ENCODE data around the gene MRPS11.
"Not testable (repeated sequence)": the region's sequence is repeated elsewhere in the genome, so short reads cannot be mapped to it uniquely, and the experiment has no call there.

Gene MRPS11

DNA sequence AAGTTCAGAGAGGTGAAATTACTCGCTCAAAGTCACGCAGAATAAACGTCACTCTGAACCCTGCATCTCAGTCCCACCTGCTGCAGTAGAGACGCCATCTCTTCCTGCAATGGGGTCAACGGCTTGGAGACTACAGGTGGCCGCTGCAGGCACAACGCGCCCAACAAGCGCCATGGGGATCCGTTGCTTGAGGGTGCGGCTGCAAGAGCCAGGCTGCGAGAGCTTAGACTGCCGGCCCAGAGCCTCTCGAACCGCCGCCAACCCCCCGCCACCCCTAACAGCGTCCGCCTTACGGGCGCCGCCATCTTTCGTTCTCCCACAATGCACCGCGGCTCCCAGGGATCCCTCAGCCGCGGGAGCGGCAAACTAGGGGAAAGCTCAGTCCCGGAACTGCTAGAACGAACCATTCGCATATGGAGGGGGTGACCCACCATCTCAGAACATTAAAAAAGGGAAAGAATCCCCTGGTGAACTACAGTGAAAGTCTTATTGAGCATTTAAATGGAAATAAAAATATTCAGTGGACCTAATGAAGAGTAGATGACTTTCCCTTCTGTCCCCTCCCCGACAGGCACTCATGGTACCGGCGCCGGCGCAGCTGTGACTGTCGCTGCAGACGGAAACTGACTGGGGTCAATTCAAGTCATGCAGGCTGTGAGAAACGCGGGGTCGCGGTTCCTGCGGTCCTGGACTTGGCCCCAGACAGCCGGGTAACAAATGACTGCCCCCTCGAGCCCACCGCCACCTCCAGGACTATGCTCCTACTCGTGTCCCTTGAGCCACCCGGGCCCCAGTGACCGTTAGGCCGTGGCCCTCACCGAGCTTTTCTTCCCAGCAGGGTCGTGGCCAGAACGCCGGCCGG, at the start of gene MRPS11, which contains the start of gene MRPL46:
Gene MRPS11 (plus strand): TSS at position 636 of the 862 bp plus-strand sequence. CDS start 10 bp downstream, at position 646.
Gene MRPL46 (minus strand): TSS at position 316 of the 862 bp plus-strand sequence. CDS start 11 bp downstream, at position 305.
- DNase-seq = peak; percentile 81

DNA sequence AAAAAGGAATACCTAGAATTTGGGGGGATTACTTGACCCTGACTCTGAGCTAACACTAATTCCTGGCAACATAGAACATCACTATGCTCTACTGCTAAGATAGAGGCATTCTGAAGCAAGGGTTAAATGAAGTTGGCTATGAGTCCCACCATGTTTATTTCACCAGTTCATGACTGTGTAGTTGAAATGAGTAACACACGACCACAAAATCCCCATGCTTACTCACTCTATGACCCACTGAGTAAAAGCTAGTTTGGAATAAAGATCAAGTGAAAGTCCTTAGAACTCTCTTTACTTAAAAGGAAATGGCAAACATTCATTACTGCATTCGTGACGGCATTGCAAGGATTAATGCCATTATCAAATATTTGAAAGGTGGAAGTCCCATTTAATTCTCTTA, 47.7 kb upstream of the MRPS11 start:
- no peak for DNase-seq

DNA sequence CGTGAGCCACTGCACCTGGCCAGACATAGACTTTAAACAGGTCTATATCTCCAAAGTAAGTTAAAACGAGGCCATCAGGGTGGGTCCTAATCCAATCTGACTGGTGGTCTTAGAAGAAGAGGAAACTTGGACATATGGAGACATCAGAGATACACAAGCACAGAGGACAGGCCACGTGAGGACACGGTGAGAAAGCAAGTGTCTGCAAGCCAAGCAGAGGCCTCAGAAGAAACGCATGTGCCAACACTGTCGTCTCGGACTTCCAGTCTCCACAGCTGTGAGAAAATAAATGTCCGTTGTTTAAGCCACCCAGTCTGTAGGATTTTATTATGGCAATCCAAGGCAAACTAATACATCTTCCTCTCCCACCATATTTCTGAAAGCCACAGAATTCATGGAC, 44.2 kb upstream of the MRPS11 start:
- no peak for DNase-seq

DNA sequence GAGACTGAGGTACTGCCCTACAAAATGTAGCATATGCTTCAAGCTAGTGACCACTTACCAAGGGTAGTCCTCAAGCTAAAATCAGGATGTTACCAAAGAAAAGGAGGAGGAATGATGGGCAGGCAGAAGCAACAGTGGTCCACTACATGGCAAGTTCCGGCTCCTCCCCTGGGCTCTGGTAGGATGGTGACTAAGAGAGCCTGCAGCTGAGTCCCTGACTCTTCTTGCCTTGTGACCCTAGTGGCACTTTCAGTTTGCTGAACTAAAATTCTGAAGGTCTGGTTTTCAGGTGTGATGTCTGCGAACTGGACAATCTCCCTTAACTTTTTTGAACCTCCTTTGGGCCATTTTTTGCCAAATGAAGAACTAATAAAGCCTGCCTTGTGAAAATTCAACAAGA, 41.2 kb upstream of the MRPS11 start:
- DNase-seq = no peak

DNA sequence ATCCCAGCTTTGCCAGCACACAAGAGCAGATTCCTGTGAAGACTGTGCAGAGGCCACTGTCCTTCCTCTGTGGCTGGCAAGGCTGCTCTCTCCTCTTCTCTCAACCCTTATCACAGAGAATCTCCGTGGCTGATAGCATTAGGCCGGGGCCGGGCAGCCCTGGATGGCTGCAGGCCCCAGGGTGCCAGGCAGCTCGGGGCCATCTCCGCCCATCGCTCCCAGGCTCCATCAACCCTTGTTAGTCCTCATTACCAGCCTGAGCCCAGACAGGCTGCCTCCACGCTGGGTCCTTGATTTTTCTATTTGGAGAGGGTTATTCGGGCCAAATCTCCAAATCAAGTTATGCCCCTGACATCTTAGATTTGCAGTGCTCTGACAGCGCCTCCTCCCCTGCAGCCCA, 39.5 kb upstream of the MRPS11 start:
- no peak for DNase-seq

DNA sequence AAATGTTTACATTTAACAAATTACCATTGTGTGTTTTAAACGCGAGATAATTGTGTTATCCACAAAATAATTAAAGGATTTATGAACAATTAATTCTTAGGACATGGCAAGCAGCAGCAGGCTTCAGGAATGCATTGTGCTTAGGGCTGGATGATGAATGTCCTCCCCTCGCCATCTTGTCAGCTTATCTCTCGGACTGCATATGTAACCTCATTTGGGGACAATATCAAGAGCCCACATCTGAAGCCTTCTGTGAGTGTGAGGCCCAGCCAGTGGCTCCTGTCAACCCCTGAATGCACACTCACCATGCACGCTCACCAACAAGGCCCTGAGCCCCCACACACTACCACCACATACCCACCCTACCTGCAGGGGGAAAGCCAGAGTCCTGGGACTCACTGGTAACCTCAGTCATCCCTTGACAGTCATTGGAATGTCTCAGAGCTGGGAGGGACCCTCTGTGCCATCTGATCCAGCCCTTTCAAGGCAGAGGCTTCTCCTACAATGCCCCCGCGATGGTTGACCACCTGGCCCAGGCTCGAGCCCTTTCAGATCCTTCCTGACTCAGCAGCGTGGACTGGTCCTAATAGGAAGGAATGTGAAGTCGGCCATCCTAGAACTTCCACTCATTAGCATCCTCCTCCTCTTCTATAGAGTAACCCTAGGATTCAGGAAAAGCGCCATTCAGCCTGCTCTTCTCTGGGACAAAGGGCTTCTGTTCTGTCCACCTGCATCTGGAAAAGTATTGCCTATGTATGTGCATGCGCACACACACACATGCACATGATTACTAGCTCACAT, 38.5 kb upstream of the MRPS11 start:
- DNase-seq = no peak

DNA sequence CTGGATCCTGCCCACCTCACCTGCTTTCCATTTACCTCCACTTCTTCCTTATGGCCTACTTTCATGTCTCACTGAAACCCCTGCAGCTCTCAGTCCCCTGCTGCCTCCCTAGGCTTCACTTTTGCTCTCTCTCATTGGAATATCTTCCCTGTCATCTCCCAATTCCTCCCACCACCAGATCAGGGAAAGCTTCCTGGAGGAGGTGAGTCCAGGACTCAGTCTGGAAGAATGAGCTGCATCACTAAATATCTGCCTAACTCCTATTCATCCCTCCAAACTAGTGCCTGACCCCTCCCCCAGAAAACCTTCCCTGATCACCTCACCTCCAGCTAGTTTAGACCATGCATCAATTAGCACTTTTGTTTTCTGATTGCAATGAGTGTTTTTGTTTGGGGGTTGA, 37.5 kb upstream of the MRPS11 start:
- no peak for DNase-seq

DNA sequence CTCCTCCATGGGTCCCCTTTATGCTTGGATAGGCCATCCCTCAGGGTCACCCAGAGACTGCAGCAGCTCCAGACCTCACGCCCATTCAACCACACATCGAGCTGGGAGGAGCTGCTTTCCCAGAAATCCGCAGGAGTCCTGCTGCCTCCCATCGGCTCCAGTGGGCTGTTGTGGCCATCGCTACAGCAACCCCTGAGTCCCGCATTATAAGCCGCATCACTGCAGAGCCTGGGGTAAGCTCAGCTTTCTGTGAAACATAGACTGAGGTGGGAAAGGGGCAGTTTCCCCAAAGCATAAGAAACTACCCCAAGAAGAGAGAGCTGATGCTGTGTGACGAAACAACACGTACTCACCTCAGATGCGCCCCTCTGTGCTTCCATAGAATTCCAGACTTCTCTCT, 36.1 kb upstream of the MRPS11 start:
- no peak for DNase-seq

DNA sequence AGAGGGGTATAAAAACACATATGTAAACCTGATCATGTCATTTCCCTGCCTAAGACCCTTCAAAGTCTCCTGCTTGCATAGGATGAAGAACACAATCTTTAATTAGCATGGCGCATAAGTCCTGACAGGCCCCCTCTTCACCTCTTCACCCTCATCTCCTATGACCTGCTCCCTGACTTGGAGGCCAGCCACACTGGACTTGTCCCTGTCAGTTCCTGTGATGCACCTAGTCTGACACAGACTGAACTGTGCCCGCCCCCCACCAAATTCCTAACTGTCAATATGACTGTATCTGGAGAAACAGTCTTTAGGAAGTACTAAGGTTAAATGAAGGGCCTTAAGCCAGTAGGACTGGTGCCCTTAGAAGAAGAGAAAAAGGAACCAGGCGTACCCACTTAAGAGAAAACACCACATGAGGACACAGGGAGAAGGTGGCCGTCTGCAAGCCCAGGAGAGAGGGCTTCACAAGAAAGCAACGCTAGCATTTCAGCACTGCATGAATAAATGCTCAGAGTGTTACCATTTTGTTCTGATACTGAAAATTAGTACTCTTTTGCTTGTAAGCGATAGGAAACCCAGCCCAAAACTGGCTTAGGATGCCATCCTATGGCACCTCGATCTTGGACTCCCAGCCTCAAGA, 34.3 kb upstream of the MRPS11 start:
- DNase-seq = no peak

DNA sequence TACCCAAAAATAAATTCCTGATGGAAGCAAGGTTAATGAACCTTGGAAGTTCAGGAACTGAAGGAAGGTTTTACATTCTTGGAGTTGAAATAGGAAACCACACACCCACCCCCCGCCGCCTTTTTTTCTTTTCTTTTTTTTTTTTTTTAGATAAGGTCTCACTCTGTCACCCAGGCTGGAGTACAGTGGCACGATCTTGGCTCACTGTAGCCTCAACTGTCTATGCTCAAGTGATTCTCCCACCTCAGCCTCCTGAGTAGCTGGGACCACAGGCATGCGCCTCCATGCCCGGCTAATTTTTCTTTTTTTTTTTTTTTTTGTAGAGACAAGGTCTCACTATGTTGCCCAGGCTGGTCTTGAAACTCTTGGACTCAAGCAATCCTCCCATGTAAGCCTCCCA, 33.4 kb upstream of the MRPS11 start:
- DNase-seq = not testable (repeated sequence)

DNA sequence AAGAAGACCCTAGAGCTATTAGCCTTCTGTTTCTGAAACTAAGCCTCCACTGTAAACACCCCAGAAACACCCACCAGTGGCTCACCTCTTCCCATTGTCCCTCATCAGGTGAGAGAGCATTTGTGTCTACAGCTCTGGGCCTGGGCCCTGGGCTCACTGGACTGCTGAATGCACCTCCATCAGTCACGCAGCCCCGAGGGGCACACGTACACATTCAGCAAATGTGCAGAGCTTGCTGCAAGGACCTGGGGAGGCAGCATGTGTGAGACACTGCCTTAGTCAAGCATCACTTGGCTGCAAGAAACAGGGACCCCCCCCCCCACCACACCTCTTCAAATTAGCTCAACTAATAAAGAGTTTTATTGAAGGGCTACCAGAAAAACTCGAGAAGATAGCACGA, 29.3 kb upstream of the MRPS11 start:
- DNase-seq = no peak

DNA sequence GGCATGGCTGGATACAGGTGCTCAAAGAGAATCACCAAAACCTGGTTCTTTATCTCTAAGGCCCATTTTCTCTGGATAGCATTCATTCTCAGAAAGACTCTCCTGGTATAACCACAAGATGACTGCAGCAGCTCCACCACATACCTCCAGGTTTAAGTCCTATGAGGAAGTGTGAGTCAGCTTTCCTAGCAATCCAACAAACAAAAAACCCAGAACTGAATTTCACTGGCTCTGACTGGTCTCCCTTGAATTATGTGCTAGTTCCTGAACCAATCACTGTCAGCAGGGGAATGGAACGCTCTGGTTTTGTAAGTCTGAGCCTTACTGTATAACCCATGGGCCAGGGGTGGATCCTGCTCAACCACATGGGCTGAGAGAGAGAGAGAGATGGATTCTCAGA, 27.5 kb upstream of the MRPS11 start:
- no peak for DNase-seq

DNA sequence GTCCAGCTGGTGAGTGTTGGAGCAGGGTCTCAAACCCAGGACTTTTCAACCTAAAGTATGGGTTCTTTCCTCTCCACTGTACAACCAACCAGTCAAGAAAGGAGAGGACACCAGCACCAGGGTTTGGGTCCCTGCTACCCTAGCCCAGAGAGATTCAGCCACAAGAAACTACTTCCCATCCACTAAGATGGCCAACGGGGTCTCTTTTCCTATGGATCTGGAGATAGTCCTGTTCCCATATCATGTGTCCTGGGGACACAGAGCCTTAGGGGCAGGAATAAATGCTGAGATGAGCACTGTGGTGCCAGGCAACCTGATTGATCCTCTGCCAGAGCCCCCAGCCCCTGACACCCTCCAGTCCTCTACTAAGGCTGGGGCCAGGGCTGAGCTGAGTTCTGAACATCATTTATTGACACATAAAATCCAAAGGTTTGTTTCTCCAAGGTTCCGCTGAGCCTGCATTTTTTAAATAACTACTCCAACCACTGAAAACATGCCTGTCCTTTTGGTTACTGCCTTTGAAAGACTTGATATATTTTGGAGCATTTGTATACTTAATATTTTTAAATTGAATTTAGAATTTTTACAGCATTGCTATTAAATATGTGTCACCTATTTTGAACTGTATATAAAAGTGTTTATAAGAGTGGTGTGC, 26.3 kb upstream of the MRPS11 start:
- DNase-seq = no peak

DNA sequence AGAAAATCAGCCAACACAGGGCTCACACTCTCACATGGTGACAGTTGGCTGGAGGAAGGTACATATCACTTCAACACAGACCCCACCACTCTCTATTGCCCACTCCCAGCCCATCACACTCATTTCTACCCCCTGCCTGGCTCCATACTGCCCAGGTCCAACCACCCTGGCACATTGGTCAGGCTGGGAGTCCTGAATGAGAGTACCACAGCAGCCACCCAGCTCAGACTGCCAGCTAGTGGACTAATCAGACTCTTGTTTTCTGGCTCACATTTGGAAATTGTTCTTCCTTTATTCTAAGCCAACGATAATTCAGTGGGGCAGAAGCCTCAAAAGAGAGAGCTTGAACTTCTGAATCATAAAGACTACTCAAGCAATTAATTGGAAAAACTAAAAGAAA, 20.3 kb upstream of the MRPS11 start:
- no peak for DNase-seq

DNA sequence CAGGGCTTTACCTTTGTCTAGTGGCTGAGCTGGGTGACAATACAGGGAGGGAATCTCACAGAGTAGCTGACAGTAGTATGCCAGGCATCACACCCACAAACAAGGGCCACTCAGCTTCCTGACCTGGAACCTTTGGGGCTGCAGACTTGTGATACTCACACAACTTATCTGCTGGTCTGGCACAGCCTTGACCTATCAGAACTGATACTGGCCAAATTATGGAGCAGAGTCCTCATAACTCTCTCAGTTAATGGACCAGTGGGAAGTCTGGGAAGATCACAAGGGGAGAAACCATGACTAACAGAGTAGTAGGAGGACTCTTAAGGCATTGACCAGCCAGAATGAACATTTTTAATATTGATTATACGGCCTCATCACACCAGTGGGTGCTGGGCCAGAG, 19.8 kb upstream of the MRPS11 start:
- no peak for DNase-seq

DNA sequence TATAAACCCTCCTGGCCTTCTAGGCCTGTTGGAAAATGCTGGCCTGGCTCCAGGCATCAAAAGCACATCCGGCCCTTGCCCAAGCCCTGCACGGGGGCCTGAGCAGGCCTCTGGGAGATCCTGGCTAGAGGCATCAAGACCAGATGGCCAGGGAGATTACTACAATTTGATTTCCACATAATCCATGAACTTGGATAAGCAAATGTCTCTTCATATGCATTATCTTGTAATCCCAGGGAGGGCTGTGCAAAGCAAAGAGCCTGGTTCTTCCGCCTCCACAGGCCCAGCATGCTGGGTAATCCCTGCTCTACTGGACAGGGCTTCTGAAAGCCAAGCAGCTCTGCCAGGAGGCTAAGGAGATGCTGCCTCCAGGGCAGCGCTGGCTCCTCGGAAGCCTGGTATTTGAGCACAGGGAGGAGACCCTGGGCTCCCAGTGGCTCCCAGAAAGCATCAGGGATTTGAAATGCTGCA, 18.5 kb upstream of the MRPS11 start:
- DNase-seq = no peak

DNA sequence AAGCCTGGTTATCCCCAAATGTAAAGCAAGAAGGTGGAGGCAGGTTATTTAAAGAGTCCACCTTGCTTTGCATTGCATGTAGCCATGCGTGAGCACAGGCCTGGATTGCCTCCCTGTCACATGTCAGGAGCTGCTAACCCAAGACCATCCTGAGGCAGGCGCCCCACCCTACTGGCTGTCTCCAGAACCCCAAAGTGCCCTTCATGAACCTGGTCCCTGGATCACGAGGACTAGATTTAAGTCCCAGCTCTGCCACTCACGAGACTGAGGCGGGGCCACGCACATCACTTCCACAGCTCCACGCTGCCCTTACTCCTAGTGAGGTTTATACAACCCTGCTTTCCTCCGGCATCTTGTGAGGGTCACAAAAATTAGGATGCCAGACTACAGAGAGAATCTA, 17.9 kb upstream of the MRPS11 start:
- DNase-seq = no peak

DNA sequence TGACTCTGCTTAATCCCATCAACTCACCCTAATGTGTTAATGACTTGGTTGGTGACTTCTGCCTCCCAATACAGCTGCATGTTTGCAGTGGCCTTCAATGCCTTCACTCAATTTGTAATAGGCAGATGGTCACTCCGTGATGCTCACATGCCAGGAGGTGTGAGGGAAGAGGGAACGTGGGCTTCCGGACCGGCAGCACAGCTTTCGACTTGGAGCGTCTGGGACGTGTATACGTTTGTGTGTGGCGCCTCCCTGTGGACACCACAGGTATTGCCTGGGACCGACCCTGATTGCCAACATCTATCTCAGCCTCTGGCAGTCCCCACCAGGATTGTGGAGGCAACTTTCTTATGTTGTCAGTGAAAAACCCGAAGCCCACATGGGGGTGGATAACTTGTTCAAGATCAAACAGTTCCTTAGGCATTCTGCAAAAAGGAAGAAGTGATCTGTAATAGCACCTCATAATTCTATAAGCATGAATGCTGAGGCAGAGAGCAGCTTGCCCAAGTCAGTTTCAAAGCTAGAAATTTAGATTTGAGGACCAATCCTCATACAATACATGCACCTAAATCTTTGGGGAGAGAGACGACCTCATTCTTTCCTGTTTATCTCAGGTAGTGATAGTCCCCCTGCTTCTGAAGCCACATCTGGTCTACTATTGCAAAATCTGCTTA, 17.2 kb upstream of the MRPS11 start:
- DNase-seq = no peak

DNA sequence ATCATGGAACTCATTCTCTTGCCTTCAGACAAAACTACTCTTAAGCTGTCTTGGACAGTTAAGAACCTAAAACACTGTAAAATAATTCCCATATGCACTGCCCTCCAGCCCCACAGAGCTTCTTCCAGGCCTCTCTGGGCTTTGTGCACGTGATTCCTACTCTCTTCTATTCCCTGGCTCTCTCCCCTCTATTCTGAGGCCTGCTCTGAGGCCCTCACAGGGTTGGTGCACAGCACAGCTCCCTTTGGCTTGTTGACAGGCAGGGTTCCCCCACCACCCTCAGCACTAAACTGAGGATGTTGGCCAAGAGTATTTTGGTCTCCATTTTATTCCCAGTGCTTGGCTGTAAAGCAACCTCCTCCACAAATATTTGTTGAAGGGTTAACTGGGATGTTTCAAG, 13.9 kb upstream of the MRPS11 start:
- DNase-seq = no peak

DNA sequence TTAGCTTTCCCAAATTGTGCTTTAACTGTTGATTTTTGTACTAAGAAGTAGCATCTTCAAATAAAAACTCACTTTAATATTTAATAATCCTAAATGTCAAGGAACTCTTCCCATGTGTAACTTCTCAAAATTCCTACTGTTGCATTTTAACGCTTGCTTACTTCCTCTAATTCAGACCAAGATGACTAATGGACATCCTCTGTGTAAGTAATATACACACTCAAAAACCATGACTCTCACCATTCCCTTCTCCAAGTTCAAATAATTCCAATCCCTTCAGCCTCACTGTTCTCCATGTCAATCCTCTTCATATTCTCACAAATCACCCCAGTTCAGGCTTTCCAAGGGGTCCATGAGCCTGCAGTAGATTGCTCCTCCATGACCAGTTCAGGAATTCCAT, 13.3 kb upstream of the MRPS11 start:
- DNase-seq = no peak

DNA sequence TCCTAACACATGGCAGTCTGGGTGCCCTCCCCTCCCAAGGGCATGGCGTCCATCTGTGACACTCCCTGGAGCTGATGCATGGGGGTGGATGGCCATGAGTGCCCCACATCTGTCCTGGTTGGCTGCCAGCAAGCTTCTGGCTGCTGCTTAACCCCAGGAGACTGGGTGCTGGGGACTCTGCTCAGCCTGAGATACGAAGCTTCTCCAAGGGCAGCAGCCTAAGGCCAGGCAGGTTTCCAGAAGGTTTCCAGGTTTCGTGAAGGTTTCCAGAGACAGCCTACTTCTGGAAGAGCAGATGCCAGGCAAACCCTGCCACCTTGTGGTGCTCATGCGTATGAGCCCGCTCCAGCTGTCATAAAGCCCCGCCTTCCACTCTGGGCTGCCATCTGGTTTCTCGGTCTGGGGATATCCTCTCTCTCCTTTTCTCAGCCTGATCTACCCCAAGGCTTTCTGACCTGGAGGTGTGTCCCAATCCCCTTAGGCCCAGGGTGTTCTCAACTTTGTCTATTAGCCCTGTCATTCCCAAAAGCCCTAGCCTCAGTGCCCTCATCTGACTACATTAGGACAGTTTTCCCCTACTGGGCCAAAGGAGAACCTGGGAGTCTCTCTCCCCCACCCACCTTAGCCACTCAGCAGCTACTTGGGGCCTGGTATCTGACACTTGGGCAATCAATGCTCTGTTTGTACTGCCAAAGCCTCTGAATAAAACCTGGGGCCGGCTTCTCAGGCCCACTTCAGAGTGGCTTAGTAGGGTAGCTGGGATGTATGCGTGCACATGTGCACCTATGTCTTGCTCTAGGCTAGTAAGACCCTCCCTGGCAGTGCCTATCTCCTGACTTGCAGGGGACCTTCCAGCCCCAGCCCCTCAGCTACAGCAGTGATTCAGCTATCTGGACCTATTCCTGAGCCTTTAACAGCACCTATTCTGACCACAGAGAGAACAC, 12.4 kb upstream of the MRPS11 start:
- no peak for DNase-seq

Measured in amniotic stem cell (primary cell).